HG03354 (cell line): ENCODE measurements around the gene RIPOR3.
"Not testable (repeated sequence)": the region's sequence is repeated elsewhere in the genome, so short reads cannot be mapped to it uniquely, and the experiment has no call there.

Experiments used
- ATAC-seq: cut with Tn5 transposase; IDR thresholded peaks from one replicate; pipeline ENCODE4 v1.9.1; 2021; ENCODE audit warnings: mild to moderate bottlenecking; ENCODE audit not compliant: unreplicated experiment, poor library complexity, severe bottlenecking

Gene RIPOR3

DNA sequence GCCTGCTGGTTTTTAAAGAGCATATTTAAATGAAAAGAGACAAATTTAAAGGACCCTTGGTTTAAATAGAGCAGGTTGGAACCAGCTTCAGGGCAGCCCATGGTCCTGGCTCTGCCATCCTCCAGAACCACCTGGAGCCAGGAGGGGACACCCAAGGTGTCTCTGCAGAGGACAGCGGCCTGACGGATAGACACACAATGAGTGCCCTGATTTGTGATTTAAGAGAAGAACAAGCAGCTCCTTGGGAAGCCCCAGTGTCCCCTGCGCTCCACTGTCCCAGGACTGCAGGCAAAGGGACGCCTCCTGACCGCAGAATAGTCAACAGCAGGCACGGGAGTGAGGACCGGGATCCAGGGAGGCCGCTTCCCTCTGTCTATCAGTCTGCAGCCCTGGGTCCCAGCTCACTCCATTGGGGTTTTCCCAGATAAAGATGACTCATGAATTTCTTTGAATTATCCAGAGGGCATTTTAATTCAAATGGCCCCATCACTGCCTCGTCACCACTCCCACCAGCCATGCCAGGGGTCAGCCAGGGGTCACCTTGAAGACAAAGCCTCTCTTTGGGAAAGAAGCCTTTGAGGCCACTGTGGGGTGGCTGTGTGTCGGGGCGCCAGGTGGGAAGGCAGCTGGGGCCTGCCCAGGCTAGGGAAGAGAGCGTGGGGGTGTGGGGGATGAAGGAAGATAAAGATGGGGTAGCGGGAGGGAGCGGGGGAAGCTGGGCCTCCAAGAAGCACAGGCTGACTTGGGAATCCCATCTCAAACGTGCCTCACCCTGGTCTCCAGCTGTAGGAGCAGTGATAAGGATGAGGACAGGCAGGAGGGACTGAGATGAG is 53.1 kb downstream of the RIPOR3 start:
- not testable (repeated sequence) for ATAC-seq

GRCh38 chr20:50636601-50637540 is 54.5 kb downstream of the RIPOR3 start:
- no peak for ATAC-seq

DNA sequence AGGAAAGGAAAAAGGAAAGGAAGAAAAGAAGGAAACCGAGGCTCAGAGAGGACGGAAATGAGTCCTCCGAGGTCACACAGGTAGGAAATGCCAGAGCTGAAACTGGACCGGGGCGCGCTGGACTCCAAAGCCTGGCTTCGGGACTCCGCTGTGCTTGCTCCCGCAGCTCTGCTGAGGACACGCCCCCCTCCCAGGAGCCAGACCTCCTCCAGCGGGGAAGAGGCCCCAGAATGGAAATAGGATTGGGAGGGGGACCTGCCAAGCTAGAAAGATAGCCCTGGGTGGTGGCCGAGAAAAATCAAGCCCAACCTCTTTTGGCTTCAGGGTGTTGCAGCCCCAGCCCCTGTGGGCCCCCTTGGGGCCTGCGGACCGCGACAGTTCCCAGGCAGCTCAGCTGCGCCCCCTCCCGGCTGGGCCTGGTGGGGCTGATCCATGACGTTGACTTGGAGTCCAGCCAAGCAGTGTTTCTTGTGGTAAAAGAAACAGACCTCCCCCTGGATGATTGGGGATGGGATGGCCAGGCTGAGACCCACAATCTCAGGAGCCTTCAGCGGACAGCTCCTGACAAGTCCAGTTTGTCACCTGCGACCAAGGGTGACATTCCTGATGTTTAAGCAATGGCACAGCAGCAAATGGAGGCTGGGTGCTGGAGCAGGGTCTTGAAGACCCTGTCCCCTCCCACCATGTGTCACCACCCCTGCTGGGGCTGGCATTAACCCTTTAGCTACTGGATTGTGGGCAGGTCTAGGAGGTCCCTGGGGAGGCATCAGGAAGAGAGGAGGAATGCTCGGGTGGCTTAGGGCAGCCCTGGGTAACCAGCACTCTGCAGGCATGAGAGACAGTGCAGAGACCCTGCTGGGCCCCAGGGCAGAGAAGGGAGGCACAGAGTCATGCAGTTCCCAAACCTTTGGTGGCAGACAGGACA is 55.4 kb downstream of the RIPOR3 start:
- no peak for ATAC-seq

- no peak for ATAC-seq
Observed at GRCh38 chr20:50635014-50635557, 56.3 kb downstream of the RIPOR3 start.

GRCh38 chr20:50634191-50634590 is 57.2 kb downstream of the RIPOR3 start:
- ATAC-seq, result no peak

- ATAC-seq, result no peak
Observed at GRCh38 chr20:50633361-50633760, 58.0 kb downstream of the RIPOR3 start.

DNA sequence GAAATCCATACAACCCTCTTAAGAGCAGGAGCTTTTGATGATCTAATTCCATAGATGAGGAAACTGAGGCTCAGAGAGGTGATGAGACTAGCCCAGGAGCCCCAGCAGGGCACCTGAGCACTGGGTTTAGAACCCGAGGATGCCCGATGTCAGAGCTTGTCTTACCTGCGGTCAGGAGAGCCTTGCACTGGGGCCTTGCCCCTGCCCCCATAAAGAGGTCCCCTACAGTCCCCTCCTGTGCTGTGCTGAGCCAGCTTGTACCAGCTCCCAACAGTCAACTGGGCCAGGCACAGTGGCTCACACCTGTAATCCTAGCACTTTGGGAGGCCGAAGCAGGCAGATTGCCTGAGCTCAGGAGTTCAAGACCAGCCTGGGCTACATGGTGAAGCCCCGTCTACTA is 58.6 kb downstream of the RIPOR3 start:
- ATAC-seq, result no peak

GRCh38 chr20:50632236-50632635 is 59.1 kb downstream of the RIPOR3 start:
- no peak for ATAC-seq

DNA sequence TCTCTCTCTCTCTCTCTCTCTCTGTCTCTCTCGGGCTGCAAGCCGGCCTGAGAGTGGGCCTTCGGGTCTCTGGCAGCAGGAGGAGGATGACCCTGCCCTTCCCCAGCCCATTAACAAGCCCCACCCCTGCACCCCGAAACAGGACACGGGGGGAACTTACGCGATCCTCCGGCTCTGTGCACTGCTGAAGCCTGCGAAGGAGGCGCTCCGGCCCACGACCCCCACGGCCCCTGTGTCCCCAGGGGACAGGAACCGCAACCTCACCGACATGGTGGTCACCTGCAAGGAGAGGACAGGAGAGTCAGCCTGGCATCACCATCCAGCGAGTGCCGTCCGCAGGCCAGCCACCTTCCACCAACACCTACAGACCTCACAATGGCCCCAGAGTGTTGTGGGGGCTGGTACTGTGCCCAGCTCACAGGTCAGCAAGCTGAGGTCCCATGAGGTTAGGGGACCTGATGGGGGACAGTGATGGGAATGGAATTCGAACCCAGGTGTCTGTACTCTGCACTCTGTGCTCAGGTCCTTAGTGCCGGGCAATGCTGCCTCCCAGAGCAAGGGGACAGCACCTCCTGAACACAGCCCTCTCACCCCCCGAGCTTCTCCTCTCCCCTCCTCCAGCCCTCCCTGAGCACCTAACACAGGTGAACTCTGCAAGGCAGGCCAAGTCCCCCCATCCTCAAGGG is 60.6 kb downstream of the RIPOR3 start:
- no peak for ATAC-seq

- ATAC-seq, result no peak
Observed at GRCh38 chr20:50629670-50630045, 61.7 kb downstream of the RIPOR3 start.

GRCh38 chr20:50628853-50629669 is 62.3 kb downstream of the RIPOR3 start:
- no peak for ATAC-seq

DNA sequence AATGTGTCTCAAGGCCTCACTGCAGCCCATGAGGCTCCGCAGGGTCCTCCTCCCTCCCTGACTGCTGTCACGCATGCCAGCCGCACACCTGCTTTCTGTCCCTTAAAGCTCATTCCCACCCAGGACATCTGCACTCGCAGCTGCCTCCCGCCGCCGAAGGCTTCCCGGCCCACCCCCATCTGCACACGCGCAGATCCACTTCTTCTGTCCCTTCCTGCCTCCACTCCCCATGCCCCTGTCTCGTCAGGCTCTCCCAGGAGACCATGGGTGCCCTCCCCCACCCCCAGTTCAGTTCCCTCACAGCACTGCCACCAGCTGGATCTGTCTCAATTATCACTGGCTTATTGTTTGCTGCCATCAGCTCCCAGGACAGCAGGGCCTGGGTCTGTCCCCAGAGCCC is 63.0 kb downstream of the RIPOR3 start:
- ATAC-seq, result no peak

DNA sequence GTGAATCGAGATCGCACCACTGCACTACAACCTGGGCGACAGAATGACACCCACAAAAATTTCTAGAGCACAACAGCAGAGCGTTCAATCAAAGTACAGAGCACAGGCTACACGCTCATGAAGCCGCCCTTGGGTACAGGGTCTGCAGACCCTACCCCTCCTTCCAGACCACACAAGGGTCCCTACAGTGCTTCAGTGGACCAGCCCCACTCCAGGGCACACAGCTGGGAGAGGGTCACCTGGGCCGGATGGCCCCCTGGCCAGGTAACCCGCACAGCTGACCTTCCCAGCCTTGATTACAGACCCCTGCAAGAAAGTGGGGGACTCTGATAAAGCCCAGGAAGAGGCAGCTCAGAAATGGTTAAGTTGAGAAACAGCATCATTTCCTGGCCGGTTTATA is 63.6 kb downstream of the RIPOR3 start:
- no peak for ATAC-seq

DNA sequence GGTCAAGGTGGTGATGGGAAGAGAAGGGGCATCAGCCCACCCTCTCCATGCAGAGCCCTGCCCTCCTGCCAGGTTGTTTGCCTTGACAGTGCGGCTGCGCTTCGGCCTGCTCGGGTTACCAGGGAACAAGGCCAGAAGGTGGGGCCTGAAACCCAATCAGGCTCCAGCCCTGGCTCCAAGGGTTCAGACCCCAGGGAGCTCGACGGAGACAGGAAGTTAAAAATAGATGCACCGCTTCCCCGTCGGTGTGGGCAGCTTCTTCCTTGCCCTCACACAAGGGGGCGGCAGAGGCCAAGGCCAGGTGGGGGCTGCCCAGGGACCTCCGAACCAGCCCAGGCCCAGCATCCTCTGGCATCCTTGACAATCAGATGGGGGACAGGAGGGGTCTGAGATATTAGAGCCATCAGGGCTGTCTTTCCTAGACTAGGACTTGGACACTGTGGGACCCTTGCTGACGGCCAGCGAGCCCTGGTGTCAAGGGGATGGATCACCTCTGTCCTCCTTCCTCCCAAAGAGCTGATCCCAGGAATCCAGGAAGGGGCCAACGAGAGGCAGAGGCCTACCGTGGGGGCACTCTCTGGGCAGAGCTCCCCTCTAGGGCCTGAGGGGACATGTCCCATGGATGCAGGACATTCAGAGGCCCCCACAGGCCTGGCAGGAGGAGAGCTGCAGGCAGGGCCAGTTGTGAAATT is 65.2 kb downstream of the RIPOR3 start:
- ATAC-seq, result no peak

DNA sequence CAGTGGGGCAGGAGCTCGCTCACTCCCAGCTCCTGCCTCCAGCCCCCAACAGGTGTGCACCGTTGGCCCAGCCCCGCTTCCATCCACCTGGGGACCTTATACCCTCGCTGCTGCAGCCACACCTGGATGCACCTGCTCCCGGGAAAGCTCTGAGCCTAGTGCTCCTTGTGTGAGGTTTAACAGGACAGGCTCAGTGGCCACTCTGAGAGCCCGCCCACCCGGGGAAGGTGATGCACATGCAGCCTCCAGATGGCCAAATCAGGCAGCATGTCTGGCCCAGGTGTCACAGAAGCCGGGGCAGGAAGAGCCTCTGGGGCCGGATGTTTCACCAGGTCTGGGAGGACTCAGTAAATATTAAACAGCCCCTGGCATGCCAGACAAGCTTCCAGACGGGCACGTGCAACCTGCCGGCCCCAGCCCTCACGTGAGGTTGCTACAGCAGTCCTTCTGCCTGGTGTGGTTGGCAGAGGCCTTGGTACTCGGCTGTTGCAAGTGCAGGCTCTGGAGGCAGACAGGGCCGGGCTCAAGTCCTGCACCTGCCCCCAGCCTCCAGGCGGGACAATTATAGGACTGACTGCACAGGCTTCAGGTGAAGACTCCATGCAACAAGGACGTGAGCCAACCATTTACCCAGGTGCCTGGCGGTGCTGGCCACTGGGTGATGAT is 66.9 kb downstream of the RIPOR3 start:
- no peak for ATAC-seq

GRCh38 chr20:50621068-50621665 is 70.2 kb downstream of the RIPOR3 start:
- ATAC-seq, result no peak

DNA sequence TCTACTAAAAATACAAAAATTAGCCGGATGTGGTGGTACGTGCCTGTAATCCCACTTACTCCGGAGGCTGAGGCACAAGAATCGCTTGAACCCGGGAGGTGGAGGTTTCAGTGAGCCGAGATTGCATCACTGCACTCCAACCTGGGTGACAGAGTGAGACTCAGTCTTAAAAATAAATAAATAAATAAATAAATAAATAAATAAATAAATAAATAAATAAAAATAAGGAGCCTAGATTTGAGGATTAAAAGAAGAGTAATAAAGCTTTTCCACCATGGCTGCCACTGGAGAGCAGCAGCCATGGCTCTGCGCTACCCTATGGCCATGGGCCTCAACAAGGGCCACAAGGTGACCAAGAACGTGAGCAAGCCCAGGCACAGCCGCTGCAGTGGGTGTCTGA is 70.9 kb downstream of the RIPOR3 start:
- not testable (repeated sequence) for ATAC-seq
